Keratinocyte (primary cell): ENCODE measurements around the gene STK32C. TPM values are rescaled to one million over a fixed set of nuclear protein-coding genes. Genes with fewer than 3 reads are reported as not detected.

ENCODE experiments used
- DNase-seq: peaks from one replicate; pipeline ENCODE4 v3.0.0-alpha.2; 2011; ENCODE audit warnings: low read depth, missing footprints, low spot score
- FAIRE-seq: peaks from 2 replicates; lab custom pipeline; 2011; peaks lifted over from hg19 to GRCh38; lab: Jason Lieb, UNC
- H2AFZ ChIP-seq: 2 replicates; pipeline ENCODE4 v1.6.0; 2012; ENCODE audit warnings: low read length, control low read depth, inconsistent platforms; ENCODE audit not compliant: control insufficient read depth
- H3K27ac ChIP-seq: 2 replicates; pipeline ENCODE4 v1.5.1; 2011; ENCODE audit warnings: low read length; ENCODE audit not compliant: control insufficient read depth, insufficient read depth
- H3K27me3 ChIP-seq: 3 replicates; pipeline ENCODE4 v1.6.0; 2011; ENCODE audit warnings: low read length; ENCODE audit not compliant: control insufficient read depth, insufficient read depth; ENCODE audit errors: extremely low read depth
- H3K36me3 ChIP-seq, 2 experiments: 2 replicates in 1 of 2; 3 replicates in 1 of 2; pipeline ENCODE4 v1.5.1; 2011; ENCODE audit warnings: low read length in 2 of 2, mild to moderate bottlenecking in 1 of 2; ENCODE audit not compliant: control insufficient read depth in 2 of 2, insufficient read depth in 2 of 2; ENCODE audit errors: extremely low read depth in 1 of 2
- H3K4me1 ChIP-seq: 3 replicates; pipeline ENCODE4 v1.5.1; 2011; ENCODE audit warnings: low read length; ENCODE audit not compliant: control insufficient read depth, insufficient read depth; ENCODE audit errors: extremely low read depth
- H3K4me2 ChIP-seq: 3 replicates; pipeline ENCODE4 v1.6.0; 2011; ENCODE audit warnings: low read depth, low read length; ENCODE audit not compliant: control insufficient read depth, insufficient read depth; ENCODE audit errors: extremely low read depth
- H3K4me3 ChIP-seq, 3 experiments: fragments of 200-600 bp in 1 of 3; sonication (generic) in 1 of 3; 2 replicates in 2 of 3; 3 replicates in 1 of 3; pipeline ENCODE4 v1.5.1; 2011 to 2016; ENCODE audit warnings: low read length in 3 of 3, mild to moderate bottlenecking in 3 of 3, control low read depth in 2 of 3, inconsistent platforms in 1 of 3, low read depth in 1 of 3, mixed read lengths in 1 of 3, mixed run types in 1 of 3, moderate library complexity in 1 of 3; ENCODE audit not compliant: control insufficient read depth in 2 of 3, insufficient read depth in 2 of 3; ENCODE audit errors: extremely low read depth in 1 of 3
- H3K79me2 ChIP-seq: 2 replicates; pipeline ENCODE4 v1.6.0; 2012; ENCODE audit warnings: low read length; ENCODE audit not compliant: control insufficient read depth, insufficient read depth
- H3K9ac ChIP-seq: 3 replicates; pipeline ENCODE4 v1.6.0; 2011; ENCODE audit warnings: low read length; ENCODE audit not compliant: control insufficient read depth, insufficient read depth; ENCODE audit errors: extremely low read depth
- H3K9me1 ChIP-seq: 3 replicates; pipeline ENCODE4 v1.6.0; 2011; ENCODE audit warnings: low read length; ENCODE audit not compliant: control insufficient read depth, insufficient read depth; ENCODE audit errors: extremely low read depth
- H3K9me3 ChIP-seq: 2 replicates; pipeline ENCODE4 v1.5.1; 2012; ENCODE audit warnings: low read depth, low read length; ENCODE audit not compliant: control insufficient read depth
- H4K20me1 ChIP-seq: 3 replicates; pipeline ENCODE4 v1.6.0; 2011; ENCODE audit warnings: low read length; ENCODE audit not compliant: control insufficient read depth, insufficient read depth; ENCODE audit errors: extremely low read depth
- EZH2 ChIP-seq: IDR thresholded peaks from one replicate; pipeline ENCODE4 v1.6.1; 2012; ENCODE audit warnings: inconsistent platforms, mild to moderate bottlenecking, low read length, moderate library complexity
- dilution Hi-C: fragments of 300-500 bp; cut with MboI; formaldehyde crosslinking; loops from one replicate; pipeline ENCODE4 v1.7.0; 2020; ENCODE audit warnings: low sequenced_read_pairs; ENCODE audit not compliant: extremely low pct_ligation_motif_present
- polyA plus RNA-seq, 5 experiments: library from polyadenylated mRNA; depleted of rRNA in 3 of 5; stranded (reverse) in 3 of 5; stranded (forward) in 1 of 5; unstranded in 1 of 5; fragments of >200 nt; gene quantifications; 1 replicate in 1 of 5; 2 replicates in 3 of 5; 3 replicates in 1 of 5; pipeline versions ENCODE4 v1.2.1 to v1.2.3, GENCODE V29; 2011 to 2012; ENCODE audit warnings: missing spikeins in 2 of 5, low read depth in 1 of 5, low replicate concordance in 1 of 5
- TF ChIP-seq, protein P1 (sequence below), 3 experiments: IDR thresholded peaks in 1 of 3; conservative IDR thresholded peaks in 1 of 3; optimal IDR thresholded peaks in 1 of 3; 2 replicates in 2 of 3; 3 replicates in 1 of 3; pipeline versions ENCODE3 to v1.5.1; 2011; ENCODE audit warnings: low read length in 3 of 3, mild to moderate bottlenecking in 3 of 3, moderate library complexity in 2 of 3, control low read depth in 1 of 3, inconsistent platforms in 1 of 3; ENCODE audit not compliant: insufficient read depth in 2 of 3; ENCODE audit errors: extremely low read depth in 1 of 3

Gene STK32C
- polyA plus RNA-seq, 1 donor (not counting 4 experiments of a cell fraction or from before 2014, with no cell fraction given): 4.1 TPM

DNA sequence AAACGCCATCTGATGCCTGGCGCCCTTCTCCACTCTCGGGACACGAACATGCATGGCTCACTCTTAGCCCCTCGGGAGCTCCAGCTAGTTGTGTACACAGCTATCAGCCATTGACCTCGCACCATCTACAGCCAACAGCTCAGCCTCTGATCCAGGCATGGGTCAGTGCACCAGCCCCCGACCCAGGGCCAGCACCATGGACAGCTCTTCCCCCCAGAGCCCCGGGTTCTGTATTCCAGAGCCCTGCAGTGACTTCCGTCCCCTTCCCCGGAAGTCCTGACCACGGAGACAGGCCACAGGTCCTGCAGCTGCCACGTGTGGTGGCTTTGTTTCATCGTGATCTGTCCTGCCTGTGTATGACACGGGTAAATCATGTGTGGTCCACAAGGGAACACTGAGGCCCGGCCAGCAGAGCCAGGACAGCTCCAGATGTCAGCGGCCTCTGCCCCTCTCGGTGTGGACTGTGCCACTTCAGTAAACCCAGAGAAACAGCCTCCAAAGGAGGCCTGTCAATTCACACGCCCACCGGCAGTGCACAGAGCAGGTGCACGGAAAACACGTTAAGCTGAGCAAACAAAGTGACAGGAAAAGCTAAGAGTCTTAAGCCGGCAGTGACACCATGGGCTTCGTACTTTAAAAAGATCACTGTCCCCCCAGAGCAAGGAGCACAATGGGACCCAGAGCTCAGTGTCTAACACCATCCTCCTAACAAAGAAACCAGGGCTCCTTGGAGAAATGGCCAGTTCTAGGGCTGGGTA lies 13.0 kb downstream of the STK32C start:
- Histone ChIP-seq H3K4me3 (no peak overlapping the region), H3K36me3 (no peaks in the 10 kb centered on the region), H3K27ac (no peak overlapping the region), H3K27me3 (no peaks in the 10 kb centered on the region), H3K4me1 (no peaks in the 10 kb centered on the region), H3K9ac (no peak overlapping the region), H2AFZ (no peak overlapping the region), H3K9me1 (no peaks in the 10 kb centered on the region), H3K9me3 (no peaks in the 10 kb centered on the region), H3K79me2 (no peaks in the 10 kb centered on the region), H4K20me1 (no peaks in the 10 kb centered on the region), H3K4me2 (no peak overlapping the region)
- DNase-seq (no peak), FAIRE-seq (no peak)
- TF ChIP-seq, protein P1, sequence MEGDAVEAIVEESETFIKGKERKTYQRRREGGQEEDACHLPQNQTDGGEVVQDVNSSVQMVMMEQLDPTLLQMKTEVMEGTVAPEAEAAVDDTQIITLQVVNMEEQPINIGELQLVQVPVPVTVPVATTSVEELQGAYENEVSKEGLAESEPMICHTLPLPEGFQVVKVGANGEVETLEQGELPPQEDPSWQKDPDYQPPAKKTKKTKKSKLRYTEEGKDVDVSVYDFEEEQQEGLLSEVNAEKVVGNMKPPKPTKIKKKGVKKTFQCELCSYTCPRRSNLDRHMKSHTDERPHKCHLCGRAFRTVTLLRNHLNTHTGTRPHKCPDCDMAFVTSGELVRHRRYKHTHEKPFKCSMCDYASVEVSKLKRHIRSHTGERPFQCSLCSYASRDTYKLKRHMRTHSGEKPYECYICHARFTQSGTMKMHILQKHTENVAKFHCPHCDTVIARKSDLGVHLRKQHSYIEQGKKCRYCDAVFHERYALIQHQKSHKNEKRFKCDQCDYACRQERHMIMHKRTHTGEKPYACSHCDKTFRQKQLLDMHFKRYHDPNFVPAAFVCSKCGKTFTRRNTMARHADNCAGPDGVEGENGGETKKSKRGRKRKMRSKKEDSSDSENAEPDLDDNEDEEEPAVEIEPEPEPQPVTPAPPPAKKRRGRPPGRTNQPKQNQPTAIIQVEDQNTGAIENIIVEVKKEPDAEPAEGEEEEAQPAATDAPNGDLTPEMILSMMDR (optimal IDR thresholded peaks at IDR 0.05 in 1 of 3, IDR thresholded peaks at IDR 0.05 in 1 of 3, conservative IDR thresholded peaks at IDR 0.05 in 1 of 3; ENCODE audit: extremely low read depth in 1 of 3, insufficient read depth in 2 of 3, low read length in 3 of 3): no peak
- TF ChIP-seq EZH2: no peak
- dilution Hi-C loops: no loop called here

DNA sequence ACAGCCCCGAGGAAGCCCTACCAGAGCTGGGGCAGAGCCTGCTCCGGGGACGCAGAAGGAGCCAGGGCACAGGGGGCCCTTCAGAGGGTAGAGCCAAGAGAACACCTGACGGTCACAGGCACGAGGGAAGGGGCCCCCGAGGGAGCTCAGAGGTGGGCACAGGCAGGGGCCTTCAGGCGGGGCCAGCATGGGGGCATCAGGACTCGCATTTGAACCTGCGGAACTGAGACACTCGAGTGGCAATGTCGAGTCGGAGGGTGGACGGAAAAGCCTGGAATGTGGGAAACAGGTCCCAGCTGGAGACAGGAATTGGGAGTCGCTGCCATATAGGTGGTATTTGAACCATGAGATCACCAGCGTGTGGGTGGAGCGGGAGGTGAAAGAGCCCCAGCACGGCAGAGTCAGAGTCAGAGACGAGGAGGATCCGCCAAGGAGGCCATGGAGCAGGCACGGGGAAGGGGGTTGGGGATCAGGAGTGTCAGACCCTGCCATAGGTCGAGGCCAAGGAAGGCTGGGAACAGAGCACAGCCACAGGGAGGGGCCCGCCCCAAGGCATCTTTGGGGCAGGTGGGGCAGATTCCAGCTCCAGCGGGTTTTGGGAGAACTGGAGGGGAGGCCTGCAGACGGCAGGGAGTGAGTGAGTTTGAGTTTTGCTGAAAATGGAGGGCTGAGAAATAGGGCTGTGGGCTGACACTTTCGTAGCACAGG lies 13.8 kb downstream of the STK32C start:
- no peak overlapping the region for H2AFZ ChIP-seq
- FAIRE-seq: no peak
- H3K27me3 ChIP-seq: no peaks in the 10 kb centered on the region
- no peak overlapping the region for H3K4me3 ChIP-seq
- no peaks in the 10 kb centered on the region for H3K4me1 ChIP-seq
- no peaks in the 10 kb centered on the region for H4K20me1 ChIP-seq
- no peaks in the 10 kb centered on the region for H3K79me2 ChIP-seq
- H3K27ac ChIP-seq: no peak overlapping the region
- H3K9me3 ChIP-seq: no peaks in the 10 kb centered on the region
- no peak for DNase-seq
- H3K4me2 ChIP-seq: no peak overlapping the region
- no peaks in the 10 kb centered on the region for H3K9me1 ChIP-seq
- no peaks in the 10 kb centered on the region for H3K36me3 ChIP-seq
- dilution Hi-C loops: no loop called here
- no peak for TF ChIP-seq EZH2
- TF ChIP-seq, protein P1 (optimal IDR thresholded peaks at IDR 0.05 in 1 of 3, IDR thresholded peaks at IDR 0.05 in 1 of 3, conservative IDR thresholded peaks at IDR 0.05 in 1 of 3; ENCODE audit: extremely low read depth in 1 of 3, insufficient read depth in 2 of 3, low read length in 3 of 3): no peak
- H3K9ac ChIP-seq: no peak overlapping the region
